Keratinocyte (primary cell): Measurements from ENCODE around the gene CFAP299. TPM values are rescaled to one million over a fixed set of nuclear protein-coding genes. Genes with fewer than 3 reads are reported as not detected.

ENCODE experiments used
- DNase-seq: peaks from one replicate; pipeline ENCODE4 v3.0.0-alpha.2; 2011; ENCODE audit warnings: low read depth, missing footprints, low spot score
- FAIRE-seq: peaks from 2 replicates; lab custom pipeline; 2011; peaks lifted over from hg19 to GRCh38; lab: Jason Lieb, UNC
- H2AFZ ChIP-seq: 2 replicates; pipeline ENCODE4 v1.6.0; 2012; ENCODE audit warnings: low read length, control low read depth, inconsistent platforms; ENCODE audit not compliant: control insufficient read depth
- H3K27ac ChIP-seq: 2 replicates; pipeline ENCODE4 v1.5.1; 2011; ENCODE audit warnings: low read length; ENCODE audit not compliant: control insufficient read depth, insufficient read depth
- H3K27me3 ChIP-seq: 3 replicates; pipeline ENCODE4 v1.6.0; 2011; ENCODE audit warnings: low read length; ENCODE audit not compliant: control insufficient read depth, insufficient read depth; ENCODE audit errors: extremely low read depth
- H3K36me3 ChIP-seq, 2 experiments: 2 replicates in 1 of 2; 3 replicates in 1 of 2; pipeline ENCODE4 v1.5.1; 2011; ENCODE audit warnings: low read length in 2 of 2, mild to moderate bottlenecking in 1 of 2; ENCODE audit not compliant: control insufficient read depth in 2 of 2, insufficient read depth in 2 of 2; ENCODE audit errors: extremely low read depth in 1 of 2
- H3K4me1 ChIP-seq: 3 replicates; pipeline ENCODE4 v1.5.1; 2011; ENCODE audit warnings: low read length; ENCODE audit not compliant: control insufficient read depth, insufficient read depth; ENCODE audit errors: extremely low read depth
- H3K4me2 ChIP-seq: 3 replicates; pipeline ENCODE4 v1.6.0; 2011; ENCODE audit warnings: low read depth, low read length; ENCODE audit not compliant: control insufficient read depth, insufficient read depth; ENCODE audit errors: extremely low read depth
- H3K4me3 ChIP-seq, 3 experiments: fragments of 200-600 bp in 1 of 3; sonication (generic) in 1 of 3; 2 replicates in 2 of 3; 3 replicates in 1 of 3; pipeline ENCODE4 v1.5.1; 2011 to 2016; ENCODE audit warnings: low read length in 3 of 3, mild to moderate bottlenecking in 3 of 3, control low read depth in 2 of 3, inconsistent platforms in 1 of 3, low read depth in 1 of 3, mixed read lengths in 1 of 3, mixed run types in 1 of 3, moderate library complexity in 1 of 3; ENCODE audit not compliant: control insufficient read depth in 2 of 3, insufficient read depth in 2 of 3; ENCODE audit errors: extremely low read depth in 1 of 3
- H3K79me2 ChIP-seq: 2 replicates; pipeline ENCODE4 v1.6.0; 2012; ENCODE audit warnings: low read length; ENCODE audit not compliant: control insufficient read depth, insufficient read depth
- H3K9ac ChIP-seq: 3 replicates; pipeline ENCODE4 v1.6.0; 2011; ENCODE audit warnings: low read length; ENCODE audit not compliant: control insufficient read depth, insufficient read depth; ENCODE audit errors: extremely low read depth
- H3K9me1 ChIP-seq: 3 replicates; pipeline ENCODE4 v1.6.0; 2011; ENCODE audit warnings: low read length; ENCODE audit not compliant: control insufficient read depth, insufficient read depth; ENCODE audit errors: extremely low read depth
- H3K9me3 ChIP-seq: 2 replicates; pipeline ENCODE4 v1.5.1; 2012; ENCODE audit warnings: low read depth, low read length; ENCODE audit not compliant: control insufficient read depth
- H4K20me1 ChIP-seq: 3 replicates; pipeline ENCODE4 v1.6.0; 2011; ENCODE audit warnings: low read length; ENCODE audit not compliant: control insufficient read depth, insufficient read depth; ENCODE audit errors: extremely low read depth
- CTCF ChIP-seq, 3 experiments: IDR thresholded peaks in 1 of 3; conservative IDR thresholded peaks in 1 of 3; optimal IDR thresholded peaks in 1 of 3; 2 replicates in 2 of 3; 3 replicates in 1 of 3; pipeline versions ENCODE3 to v1.5.1; 2011; ENCODE audit warnings: low read length in 3 of 3, mild to moderate bottlenecking in 3 of 3, moderate library complexity in 2 of 3, control low read depth in 1 of 3, inconsistent platforms in 1 of 3; ENCODE audit not compliant: insufficient read depth in 2 of 3; ENCODE audit errors: extremely low read depth in 1 of 3
- EZH2 ChIP-seq: IDR thresholded peaks from one replicate; pipeline ENCODE4 v1.6.1; 2012; ENCODE audit warnings: inconsistent platforms, mild to moderate bottlenecking, low read length, moderate library complexity
- dilution Hi-C: fragments of 300-500 bp; cut with MboI; formaldehyde crosslinking; loops from one replicate; pipeline ENCODE4 v1.7.0; 2020; ENCODE audit warnings: low sequenced_read_pairs; ENCODE audit not compliant: extremely low pct_ligation_motif_present
- polyA plus RNA-seq, 5 experiments: library from polyadenylated mRNA; depleted of rRNA in 3 of 5; stranded (reverse) in 3 of 5; stranded (forward) in 1 of 5; unstranded in 1 of 5; fragments of >200 nt; gene quantifications; 1 replicate in 1 of 5; 2 replicates in 3 of 5; 3 replicates in 1 of 5; pipeline versions ENCODE4 v1.2.1 to v1.2.3, GENCODE V29; 2011 to 2012; ENCODE audit warnings: missing spikeins in 2 of 5, low read depth in 1 of 5, low replicate concordance in 1 of 5

The CFAP299 gene
- polyA plus RNA-seq, 1 donor (not counting 4 experiments of a cell fraction or from before 2014, with no cell fraction given): 0.14 TPM

DNA sequence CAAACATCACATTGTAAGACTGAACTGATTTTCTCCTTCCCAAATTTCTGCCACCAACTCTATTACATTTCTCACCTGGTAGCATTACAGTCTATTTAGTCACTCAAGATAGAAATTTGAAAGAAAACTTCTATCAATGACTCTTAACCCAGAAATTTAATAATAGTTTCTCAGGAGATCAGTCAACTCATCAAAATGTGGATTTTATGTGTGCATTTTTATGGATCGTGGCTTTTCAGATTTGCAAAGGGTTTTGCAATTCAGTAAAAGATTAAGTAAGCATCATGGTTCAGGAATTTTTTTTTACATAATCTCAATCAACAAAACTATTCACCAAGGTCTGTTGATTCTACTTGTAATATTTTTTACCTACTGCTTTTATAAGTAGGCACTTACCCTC, 111.1 kb downstream of the CFAP299 start:
- H3K36me3 ChIP-seq: no peaks in the 10 kb centered on the region
- no peaks in the 10 kb centered on the region for H3K4me1 ChIP-seq
- no peak overlapping the region for H2AFZ ChIP-seq
- no peaks in the 10 kb centered on the region for H3K27me3 ChIP-seq
- peak; percentile 9 for DNase-seq
- no peaks in the 10 kb centered on the region for H3K79me2 ChIP-seq
- no peaks in the 10 kb centered on the region for H3K9me1 ChIP-seq
- FAIRE-seq: no peak
- TF ChIP-seq CTCF (optimal IDR thresholded peaks at IDR 0.05 in 1 of 3, IDR thresholded peaks at IDR 0.05 in 1 of 3, conservative IDR thresholded peaks at IDR 0.05 in 1 of 3; ENCODE audit: extremely low read depth in 1 of 3, insufficient read depth in 2 of 3, low read length in 3 of 3) (no peak), EZH2 (no peak)
- dilution Hi-C loops: no loop called here
- no peak overlapping the region for H3K27ac ChIP-seq
- H3K4me3 ChIP-seq: no peak overlapping the region
- no peak overlapping the region for H3K9ac ChIP-seq
- H3K4me2 ChIP-seq: no peak overlapping the region
- no peaks in the 10 kb centered on the region for H4K20me1 ChIP-seq
- H3K9me3 ChIP-seq: no peaks in the 10 kb centered on the region

GRCh38 chr4:80447493-80447892, 112.0 kb downstream of the CFAP299 start:
- no peak for DNase-seq
- Histone ChIP-seq H3K27me3 (no peaks in the 10 kb centered on the region), H3K27ac (no peak overlapping the region), H3K9me3 (no peaks in the 10 kb centered on the region), H3K9me1 (no peaks in the 10 kb centered on the region), H3K4me2 (no peak overlapping the region), H3K36me3 (no peaks in the 10 kb centered on the region), H3K4me3 (no peak overlapping the region), H4K20me1 (no peaks in the 10 kb centered on the region), H2AFZ (no peak overlapping the region), H3K9ac (no peak overlapping the region), H3K79me2 (no peaks in the 10 kb centered on the region), H3K4me1 (no peaks in the 10 kb centered on the region)
- dilution Hi-C loops: no loop called here
- no peak for TF ChIP-seq EZH2
- no peak for TF ChIP-seq CTCF (optimal IDR thresholded peaks at IDR 0.05 in 1 of 3, IDR thresholded peaks at IDR 0.05 in 1 of 3, conservative IDR thresholded peaks at IDR 0.05 in 1 of 3; ENCODE audit: extremely low read depth in 1 of 3, insufficient read depth in 2 of 3, low read length in 3 of 3)
- FAIRE-seq: no peak
